ENCODE data around the gene ARFGAP1. TPM values are rescaled to one million over a fixed set of nuclear protein-coding genes. Genes with fewer than 3 reads are reported as not detected.

The ARFGAP1 gene
- total and polyA plus RNA-seq, 4 donors = 47.0 to 108 (median 87.6) TPM

GRCh38 chr20:63327231-63327745 is 54.7 kb downstream of the ARFGAP1 start:
- TF ChIP-seq, protein P1, sequence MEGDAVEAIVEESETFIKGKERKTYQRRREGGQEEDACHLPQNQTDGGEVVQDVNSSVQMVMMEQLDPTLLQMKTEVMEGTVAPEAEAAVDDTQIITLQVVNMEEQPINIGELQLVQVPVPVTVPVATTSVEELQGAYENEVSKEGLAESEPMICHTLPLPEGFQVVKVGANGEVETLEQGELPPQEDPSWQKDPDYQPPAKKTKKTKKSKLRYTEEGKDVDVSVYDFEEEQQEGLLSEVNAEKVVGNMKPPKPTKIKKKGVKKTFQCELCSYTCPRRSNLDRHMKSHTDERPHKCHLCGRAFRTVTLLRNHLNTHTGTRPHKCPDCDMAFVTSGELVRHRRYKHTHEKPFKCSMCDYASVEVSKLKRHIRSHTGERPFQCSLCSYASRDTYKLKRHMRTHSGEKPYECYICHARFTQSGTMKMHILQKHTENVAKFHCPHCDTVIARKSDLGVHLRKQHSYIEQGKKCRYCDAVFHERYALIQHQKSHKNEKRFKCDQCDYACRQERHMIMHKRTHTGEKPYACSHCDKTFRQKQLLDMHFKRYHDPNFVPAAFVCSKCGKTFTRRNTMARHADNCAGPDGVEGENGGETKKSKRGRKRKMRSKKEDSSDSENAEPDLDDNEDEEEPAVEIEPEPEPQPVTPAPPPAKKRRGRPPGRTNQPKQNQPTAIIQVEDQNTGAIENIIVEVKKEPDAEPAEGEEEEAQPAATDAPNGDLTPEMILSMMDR (IDR thresholded peaks at IDR 0.05; ENCODE audit: control extremely low read depth, extremely low read depth) = no peak

DNA sequence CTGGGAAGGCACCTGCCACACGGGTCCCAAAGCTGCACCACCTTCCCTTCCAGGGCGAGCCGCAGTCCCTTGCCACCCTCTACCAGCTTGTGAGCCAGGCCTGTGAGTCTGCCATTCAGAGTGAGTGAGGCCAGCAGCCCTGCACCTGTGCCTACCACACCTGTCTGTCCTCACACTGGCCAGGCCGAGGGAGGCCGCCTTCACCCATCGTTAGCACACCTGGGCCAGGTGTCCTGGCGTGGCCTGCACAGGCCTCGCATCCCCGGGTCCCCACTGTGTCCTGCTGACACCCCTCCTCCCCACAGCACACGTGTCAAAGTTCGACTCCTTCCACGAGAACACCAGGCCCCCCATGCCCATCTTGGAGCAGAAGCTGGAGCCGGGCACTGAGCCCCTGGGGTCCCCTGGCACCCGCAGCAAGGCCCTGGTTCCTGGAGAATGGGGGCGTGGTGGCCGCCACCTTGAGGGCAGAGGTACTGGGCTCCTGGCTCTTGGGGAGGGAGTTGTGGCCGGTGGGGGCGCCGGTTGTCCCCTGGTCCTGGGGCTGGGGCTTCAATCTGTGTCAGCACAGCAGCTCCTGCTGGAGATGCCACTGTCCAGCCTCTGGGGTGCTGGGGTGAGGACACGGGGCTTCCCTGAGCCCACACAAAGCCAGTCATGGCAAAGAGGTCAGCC is 55.5 kb downstream of the ARFGAP1 start:
- Histone ChIP-seq H3K9me3 (ENCODE audit: control insufficient read depth in 4 of 4, insufficient read depth in 3 of 4, low read length in 3 of 4) (peaks cover 0 to 13% (median 2%) of the 10 kb centered on the region in 4 donors), H3K27ac (ENCODE audit: low read depth in 1 of 2, low read length in 1 of 2) (no peak overlapping the region), H3K4me3 (no peak overlapping the region), H3K27me3 (ENCODE audit: control insufficient read depth in 3 of 3, insufficient read depth in 3 of 3, low read length in 2 of 3) (peaks cover 0 to 4% (median 3%) of the 10 kb centered on the region in 3 donors), H3K9ac (ENCODE audit: insufficient read depth in 1 of 2, low read length in 2 of 2) (no peak overlapping the region), H3K4me1 (ENCODE audit: control insufficient read depth in 5 of 5, insufficient read depth in 5 of 5, low read length in 5 of 5) (peaks cover 0 to 10% (median under 1%) of the 10 kb centered on the region in 5 donors), H3K36me3 (ENCODE audit: control insufficient read depth in 4 of 4, insufficient read depth in 4 of 4, low read length in 4 of 4) (no peaks in the 10 kb centered on the region)
- DNase-seq (no peak), ATAC-seq (ENCODE audit: insufficient read depth, low FRiP score) (no peak)
- WGBS, 2 donors = 84 to 87% methylated on average over 20 of the region's 20 CpGs
- TF ChIP-seq, protein P1 (IDR thresholded peaks at IDR 0.05; ENCODE audit: control extremely low read depth, extremely low read depth) = no peak

More at GRCh38 chr20:63327231-63327745, 54.7 kb downstream of the ARFGAP1 start:
- Histone ChIP-seq H3K9ac (ENCODE audit: insufficient read depth in 1 of 2, low read length in 2 of 2) (no peak overlapping the region), H3K4me1 (ENCODE audit: control insufficient read depth in 5 of 5, insufficient read depth in 5 of 5, low read length in 5 of 5) (peaks cover 0 to 18% (median 8%) of the 10 kb centered on the region in 5 donors), H3K27ac (ENCODE audit: low read depth in 1 of 2, low read length in 1 of 2) (no peak overlapping the region), H3K9me3 (ENCODE audit: control insufficient read depth in 4 of 4, insufficient read depth in 3 of 4, low read length in 3 of 4) (peaks cover 0 to 11% (median 2%) of the 10 kb centered on the region in 4 donors), H3K27me3 (ENCODE audit: control insufficient read depth in 3 of 3, insufficient read depth in 3 of 3, low read length in 2 of 3) (peaks cover 0 to 3% (median 3%) of the 10 kb centered on the region in 3 donors), H3K4me3 (no peak overlapping the region), H3K36me3 (ENCODE audit: control insufficient read depth in 4 of 4, insufficient read depth in 4 of 4, low read length in 4 of 4) (no peaks in the 10 kb centered on the region)
- no peak for DNase-seq
- 83 to 85% methylated on average over 7 to 8 of the region's 8 CpGs for WGBS, 2 donors
- ATAC-seq (ENCODE audit: insufficient read depth, low FRiP score) = no peak

DNA sequence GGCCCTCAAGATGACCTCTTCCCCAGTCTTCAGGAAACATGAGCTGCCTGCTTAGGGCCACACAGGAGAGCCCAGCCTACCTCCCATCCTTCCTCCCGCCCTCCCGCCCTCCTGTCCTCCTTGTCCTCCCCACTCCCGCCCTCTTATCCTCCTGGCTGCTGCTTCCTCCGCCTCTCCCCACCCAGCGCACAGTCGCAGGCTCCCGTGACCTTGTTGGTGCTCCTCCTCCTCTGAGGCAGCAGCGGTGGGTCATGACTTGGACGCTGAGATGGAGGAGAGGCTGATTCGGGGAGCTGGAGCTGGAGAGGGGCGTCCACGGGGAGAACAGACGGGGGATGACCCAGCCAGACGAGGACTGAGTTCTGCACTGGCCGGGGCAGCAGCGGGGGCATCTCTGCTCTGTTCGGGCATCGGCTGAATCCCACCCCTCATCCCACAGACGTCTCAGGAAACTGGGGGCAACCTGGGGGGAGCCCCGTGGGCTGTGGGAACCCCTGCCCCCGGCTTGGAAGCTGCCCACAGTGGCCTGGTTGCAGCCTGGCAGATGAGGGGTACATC is 56.2 kb downstream of the ARFGAP1 start:
- peaks cover 0 to 4% (median 2%) of the 10 kb centered on the region in 3 donors for H3K27me3 ChIP-seq (ENCODE audit: control insufficient read depth in 3 of 3, insufficient read depth in 3 of 3, low read length in 2 of 3)
- no peak overlapping the region for H3K4me3 ChIP-seq
- H3K36me3 ChIP-seq (ENCODE audit: control insufficient read depth in 4 of 4, insufficient read depth in 4 of 4, low read length in 4 of 4) = no peaks in the 10 kb centered on the region
- peaks cover 0 to 14% (median 2%) of the 10 kb centered on the region in 4 donors for H3K9me3 ChIP-seq (ENCODE audit: control insufficient read depth in 4 of 4, insufficient read depth in 3 of 4, low read length in 3 of 4)
- TF ChIP-seq, protein P1 (IDR thresholded peaks at IDR 0.05; ENCODE audit: control extremely low read depth, extremely low read depth) = no peak
- no peak for DNase-seq
- peaks cover 0 to 4% (median 0%) of the 10 kb centered on the region in 5 donors for H3K4me1 ChIP-seq (ENCODE audit: control insufficient read depth in 5 of 5, insufficient read depth in 5 of 5, low read length in 5 of 5)
- no peak overlapping the region for H3K27ac ChIP-seq (ENCODE audit: low read depth in 1 of 2, low read length in 1 of 2)
- no peak for ATAC-seq (ENCODE audit: insufficient read depth, low FRiP score)
- WGBS, 2 donors = 61 to 74% methylated on average over 18 to 21 of the region's 21 CpGs
- no peak overlapping the region for H3K9ac ChIP-seq (ENCODE audit: insufficient read depth in 1 of 2, low read length in 2 of 2)
